ENCODE results near the gene NHLRC3.

DNA sequence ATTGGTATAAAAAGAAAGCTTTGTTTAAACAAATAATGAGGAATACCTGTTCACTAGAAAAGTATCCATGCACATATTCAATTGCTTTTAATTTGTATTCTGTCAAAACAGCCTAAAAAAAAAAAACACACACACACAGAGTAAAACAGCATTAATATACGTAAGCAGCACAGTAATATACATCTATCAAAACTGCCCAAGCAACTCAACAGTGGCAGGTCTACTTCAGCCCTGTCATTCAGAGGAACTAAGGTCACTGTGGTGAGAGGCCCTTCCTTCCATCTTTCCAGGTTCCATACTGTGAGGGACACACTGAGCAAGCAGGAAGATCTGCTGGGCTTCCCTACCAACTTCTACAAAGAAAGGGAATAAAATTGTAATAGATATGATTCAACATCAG is 4.2 kb upstream of the NHLRC3 start:
- TF ChIP-seq YY1 (IDR thresholded peaks at IDR 0.05; ENCODE audit: insufficient read depth, insufficient read length) (no peak), SUZ12 (IDR thresholded peaks at IDR 0.05; ENCODE audit: extremely low read depth, insufficient read depth, insufficient read length) (no peak), ZNF274 (IDR thresholded peaks at IDR 0.05; ENCODE audit: low read depth, low read length) (no peak)
